Endometrial microvascular endothelial cells (primary cell): ENCODE data around the gene CMKLR1. TPM values are rescaled to one million over a fixed set of nuclear protein-coding genes. Genes with fewer than 3 reads are reported as not detected.

Experiments
- in situ Hi-C: cut with HindIII; loops from 2 replicates; pipeline ENCODE4 v1.10.0; 2017; ENCODE audit warnings: low sequenced_read_pairs, low pct_unique_long_range_greater_than_20kb; ENCODE audit errors: inconsistent ontology term
- total RNA-seq: library from RNA; depleted of rRNA; stranded (reverse); fragments of >200 nt; gene quantifications from one replicate; pipeline ENCODE4 v1.2.3, GENCODE V29; 2015; ENCODE audit errors: inconsistent ontology term

Gene CMKLR1
- total RNA-seq, 1 donor from 2014 or later: not detected

- in situ Hi-C loops: no loop called here
Observed at GRCh38 chr12:108320507-108321293, 18.4 kb downstream of the CMKLR1 start.

GRCh38 chr12:108319277-108320234 lies 19.6 kb downstream of the CMKLR1 start:
- in situ Hi-C loops: no loop called here

- in situ Hi-C loops: no loop called here
Observed at GRCh38 chr12:108318472-108319275, 20.4 kb downstream of the CMKLR1 start.

GRCh38 chr12:108317308-108318234 lies 21.5 kb downstream of the CMKLR1 start:
- in situ Hi-C loops: no loop called here

- in situ Hi-C loops: no loop called here
Observed at GRCh38 chr12:108316176-108317086, 22.7 kb downstream of the CMKLR1 start.

- in situ Hi-C loops: no loop called here
Observed at GRCh38 chr12:108315486-108316105, 23.5 kb downstream of the CMKLR1 start.

GRCh38 chr12:108313606-108314351 lies 25.3 kb downstream of the CMKLR1 start:
- in situ Hi-C loops: no loop called here

GRCh38 chr12:108313241-108313605 lies 25.9 kb downstream of the CMKLR1 start:
- in situ Hi-C loops: no loop called here

- in situ Hi-C loops: no loop called here
Observed at GRCh38 chr12:108312693-108313189, 26.4 kb downstream of the CMKLR1 start.

GRCh38 chr12:108312073-108312659 lies 26.9 kb downstream of the CMKLR1 start:
- in situ Hi-C loops: no loop called here

- in situ Hi-C loops: no loop called here
Observed at GRCh38 chr12:108311605-108312004, 27.5 kb downstream of the CMKLR1 start.

- in situ Hi-C loops: no loop called here
Observed at GRCh38 chr12:108310489-108310888, 28.6 kb downstream of the CMKLR1 start.

GRCh38 chr12:108309674-108310312 lies 29.3 kb downstream of the CMKLR1 start:
- in situ Hi-C loops: no loop called here

- in situ Hi-C loops: no loop called here
Observed at GRCh38 chr12:108308395-108309085, 30.6 kb downstream of the CMKLR1 start.

- in situ Hi-C loops: no loop called here
Observed at GRCh38 chr12:108307006-108307405, 32.1 kb downstream of the CMKLR1 start.
